ENCODE measurements around the gene PARP15.

GRCh38 chr3:122646146-122646988, 68.9 kb downstream of the PARP15 start:
- TF ChIP-seq POLR2A (IDR thresholded peaks at IDR 0.05; ENCODE audit: low read length) (no peak), GATA1 (IDR thresholded peaks at IDR 0.05; ENCODE audit: low read depth, low read length) (no peak)

Data from erythroblast (primary cell).